ENCODE data around the gene DPYSL4.

The DPYSL4 gene

DNA sequence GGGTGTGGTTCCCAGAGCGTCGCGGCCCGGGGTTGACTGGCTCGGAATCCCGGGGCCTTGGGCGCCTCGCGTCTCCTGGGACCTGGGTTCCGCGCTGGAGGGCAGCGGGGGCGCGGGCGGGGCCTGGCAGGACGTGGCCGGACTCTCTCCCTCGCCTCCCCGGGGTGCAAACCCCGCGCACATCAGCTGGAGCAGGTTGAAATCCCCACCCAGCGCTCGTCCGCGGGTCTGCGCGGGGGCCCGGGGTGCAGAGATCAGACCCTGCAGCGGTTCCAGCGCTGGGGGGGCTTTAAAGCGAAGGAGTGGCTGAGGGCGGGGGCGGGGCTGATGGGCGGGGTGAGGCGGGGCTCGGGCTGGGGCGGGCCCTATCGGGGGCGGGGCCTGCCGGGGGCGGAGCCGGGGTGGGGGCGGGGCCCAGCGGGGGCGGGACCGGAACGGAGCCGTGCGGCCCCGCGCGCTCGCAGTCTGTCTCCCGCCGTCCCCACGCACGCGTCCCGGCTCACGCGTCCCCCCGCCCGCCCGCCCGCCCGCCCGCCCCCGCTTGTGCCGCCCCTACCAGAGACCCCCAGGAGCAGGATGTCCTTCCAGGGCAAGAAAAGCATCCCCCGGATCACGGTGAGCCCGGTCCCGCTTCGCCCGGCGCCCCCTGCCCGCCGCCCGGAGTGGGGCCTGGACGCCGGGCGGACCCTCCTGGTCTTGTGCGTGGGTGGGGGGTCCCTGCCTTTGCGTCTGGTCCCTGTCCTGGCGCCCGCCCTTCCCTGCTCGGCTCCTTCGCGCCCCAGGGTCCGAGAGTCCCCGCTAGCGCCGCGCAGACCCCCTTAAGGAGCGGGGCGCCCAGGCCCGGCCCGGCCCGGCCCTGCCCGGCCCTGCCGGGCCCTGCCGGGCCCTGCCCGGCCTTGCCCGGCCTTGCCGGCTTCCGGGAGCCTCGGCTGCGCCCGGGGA is at the start of gene DPYSL4:
Gene DPYSL4 (plus strand): TSS at position 461 of the 942 bp plus-strand sequence. CDS start 116 bp downstream, at position 577.
- DNase-seq: peak; percentile 58

DNA sequence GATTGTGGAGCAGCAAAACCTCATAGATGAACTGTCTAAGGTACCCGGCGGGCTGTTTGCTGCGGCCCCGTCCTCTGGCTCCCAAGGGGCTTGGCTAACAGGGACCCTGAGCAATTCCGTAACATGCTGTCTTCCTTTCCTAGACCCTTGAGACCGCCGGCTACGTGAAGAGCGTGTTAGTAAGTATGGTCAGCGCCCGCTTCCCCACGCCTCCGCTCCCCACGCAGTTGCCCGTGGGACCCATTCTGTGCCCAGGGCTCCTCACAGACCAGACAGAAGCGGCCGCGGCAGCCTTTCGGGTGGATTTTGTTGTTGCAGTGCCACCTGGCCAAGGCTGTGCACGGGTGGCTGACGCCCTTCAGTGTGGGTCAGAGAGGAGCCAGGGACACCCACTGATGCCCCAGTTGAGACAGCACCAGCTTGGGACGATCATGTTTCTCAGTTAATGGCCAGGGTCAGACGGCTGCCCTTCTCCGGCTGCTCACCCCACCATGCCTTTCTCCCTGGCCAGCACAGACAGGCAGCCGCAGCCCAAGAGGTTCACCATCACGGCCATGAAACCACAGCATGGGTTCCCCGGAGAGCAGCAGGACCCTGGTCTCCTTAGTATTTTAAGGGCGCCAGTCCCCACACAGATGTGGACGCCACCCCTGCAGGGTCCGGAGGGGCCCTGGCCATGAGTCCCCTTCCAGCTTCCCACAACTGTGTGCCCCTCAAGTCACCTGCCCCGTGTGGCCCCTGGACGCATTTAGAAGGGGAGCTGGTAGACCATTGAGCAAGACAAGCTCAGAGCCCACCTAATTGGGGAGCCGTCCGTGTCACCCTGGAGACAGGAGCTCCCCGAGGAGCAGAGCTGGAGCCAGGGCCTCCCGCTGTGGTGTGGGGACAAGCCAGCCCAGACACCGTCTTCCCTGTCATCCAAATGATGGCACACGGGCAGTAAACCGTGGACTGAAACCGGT is 49.4 kb upstream of the DPYSL4 start:
- no peak for DNase-seq

DNA sequence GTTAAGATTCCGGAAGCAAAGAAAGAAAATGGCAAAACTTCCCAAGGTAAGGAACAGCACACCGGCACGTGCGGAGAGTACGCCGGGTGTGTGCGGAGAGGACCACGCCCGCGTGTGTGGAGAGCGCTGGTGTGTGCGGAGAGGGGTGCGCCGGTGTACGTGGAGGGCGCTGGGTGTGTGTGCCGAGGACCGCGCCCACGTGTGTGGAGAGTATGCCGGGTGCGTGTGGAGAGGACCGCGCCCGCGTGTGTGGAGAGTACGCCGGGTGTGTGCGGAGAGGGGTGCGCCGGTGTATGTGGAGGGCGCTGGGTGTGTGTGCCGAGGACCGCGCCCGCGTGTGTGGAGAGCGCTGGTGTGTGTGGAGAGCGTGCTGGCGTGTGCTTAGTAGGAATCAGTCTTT is 48.6 kb upstream of the DPYSL4 start:
- no peak for DNase-seq

DNA sequence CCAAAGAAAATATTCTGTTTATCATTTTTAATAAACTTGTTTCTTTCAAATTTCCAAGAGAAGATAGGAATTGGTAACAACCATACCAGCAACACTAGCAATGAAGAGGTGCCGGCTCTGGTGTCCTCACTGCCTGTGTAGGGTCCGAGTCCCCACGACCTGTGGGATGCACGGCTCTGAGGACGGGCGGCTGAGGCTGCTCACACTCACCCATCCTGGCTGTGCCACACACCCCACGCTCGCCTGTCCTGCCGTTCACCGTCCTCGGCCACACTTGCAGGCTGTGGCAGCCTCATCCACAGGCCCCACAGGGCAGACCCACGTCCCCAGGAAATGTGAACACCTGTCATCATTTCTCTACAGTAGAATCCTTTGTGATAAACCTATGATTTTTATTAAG is 48.2 kb upstream of the DPYSL4 start:
- DNase-seq: no peak

DNA sequence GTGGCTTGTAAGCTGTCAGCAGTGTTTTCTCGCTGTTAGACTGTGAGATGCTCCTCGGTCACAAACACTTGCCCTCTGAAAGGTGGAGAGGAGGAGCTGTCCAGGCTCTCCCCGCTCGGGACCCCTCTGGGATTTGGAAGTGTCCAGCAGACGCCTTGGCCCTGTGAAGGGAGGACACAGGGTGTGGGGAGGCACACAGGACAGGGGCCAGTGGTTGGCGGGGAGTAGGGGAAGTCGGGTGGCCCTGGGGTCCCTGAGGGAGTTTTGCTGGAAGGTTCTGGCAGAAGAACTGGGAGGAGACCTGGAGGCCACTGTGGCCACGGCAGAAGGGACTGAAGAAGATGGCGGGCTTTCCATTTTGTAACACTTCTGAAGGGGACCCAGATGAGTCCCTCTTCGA is 47.2 kb upstream of the DPYSL4 start:
- no peak for DNase-seq

DNA sequence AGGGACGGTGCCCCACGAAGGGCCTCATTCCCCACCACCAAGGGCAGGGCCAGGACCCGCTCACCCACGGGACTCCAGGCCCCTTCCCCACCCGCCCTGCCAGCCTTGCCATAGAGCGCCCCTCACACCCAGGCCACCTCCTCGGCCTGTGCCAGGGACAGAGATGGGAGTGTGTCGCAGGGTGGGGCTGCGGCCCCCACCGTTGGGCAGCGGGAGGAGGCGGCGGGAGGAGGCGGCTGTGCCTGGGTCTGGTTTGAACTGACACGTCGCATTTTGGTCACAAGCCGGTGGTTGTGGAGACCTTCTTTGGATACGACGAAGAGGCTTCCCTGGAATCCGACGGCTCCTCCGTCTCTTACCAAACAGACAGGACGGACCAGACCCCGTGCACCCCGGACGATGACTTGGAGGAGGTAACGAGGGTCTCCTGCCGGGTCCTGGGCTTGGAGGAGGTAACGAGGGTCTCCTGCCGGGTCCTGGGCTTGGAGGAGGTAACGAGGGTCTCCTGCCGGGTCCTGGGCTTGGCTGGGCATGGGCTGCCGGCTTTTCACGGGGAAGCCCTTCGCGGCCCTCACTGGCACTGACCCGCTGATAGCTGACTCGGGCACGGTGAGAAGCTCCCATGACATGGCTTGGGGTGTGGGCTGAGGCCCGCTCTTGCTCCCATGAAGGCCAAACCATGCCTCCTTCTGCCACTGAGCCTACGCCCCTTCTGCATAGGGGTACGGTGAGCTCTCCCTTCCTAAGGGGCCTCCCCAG is 46.4 kb upstream of the DPYSL4 start:
- no peak for DNase-seq

DNA sequence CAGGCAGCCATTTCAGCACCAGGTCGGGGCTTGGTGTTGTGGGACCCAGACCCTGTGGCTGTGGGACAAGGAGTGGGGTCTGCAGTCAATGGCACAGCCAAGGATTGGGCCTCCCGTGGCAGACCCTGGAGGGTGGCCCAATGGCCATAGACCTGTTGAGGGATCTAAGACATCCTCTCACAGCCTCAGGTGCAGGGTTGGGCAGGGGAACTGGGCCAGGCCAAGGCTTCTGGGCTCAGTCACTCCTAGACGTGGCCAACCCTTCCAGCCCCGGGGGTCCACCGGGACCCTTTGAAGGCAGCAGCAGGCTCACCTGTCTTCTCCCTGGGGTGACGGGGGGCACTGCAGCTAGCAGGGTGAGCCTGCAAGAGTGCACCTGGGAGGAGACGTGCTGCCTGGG is 45.7 kb upstream of the DPYSL4 start:
- DNase-seq: no peak

DNA sequence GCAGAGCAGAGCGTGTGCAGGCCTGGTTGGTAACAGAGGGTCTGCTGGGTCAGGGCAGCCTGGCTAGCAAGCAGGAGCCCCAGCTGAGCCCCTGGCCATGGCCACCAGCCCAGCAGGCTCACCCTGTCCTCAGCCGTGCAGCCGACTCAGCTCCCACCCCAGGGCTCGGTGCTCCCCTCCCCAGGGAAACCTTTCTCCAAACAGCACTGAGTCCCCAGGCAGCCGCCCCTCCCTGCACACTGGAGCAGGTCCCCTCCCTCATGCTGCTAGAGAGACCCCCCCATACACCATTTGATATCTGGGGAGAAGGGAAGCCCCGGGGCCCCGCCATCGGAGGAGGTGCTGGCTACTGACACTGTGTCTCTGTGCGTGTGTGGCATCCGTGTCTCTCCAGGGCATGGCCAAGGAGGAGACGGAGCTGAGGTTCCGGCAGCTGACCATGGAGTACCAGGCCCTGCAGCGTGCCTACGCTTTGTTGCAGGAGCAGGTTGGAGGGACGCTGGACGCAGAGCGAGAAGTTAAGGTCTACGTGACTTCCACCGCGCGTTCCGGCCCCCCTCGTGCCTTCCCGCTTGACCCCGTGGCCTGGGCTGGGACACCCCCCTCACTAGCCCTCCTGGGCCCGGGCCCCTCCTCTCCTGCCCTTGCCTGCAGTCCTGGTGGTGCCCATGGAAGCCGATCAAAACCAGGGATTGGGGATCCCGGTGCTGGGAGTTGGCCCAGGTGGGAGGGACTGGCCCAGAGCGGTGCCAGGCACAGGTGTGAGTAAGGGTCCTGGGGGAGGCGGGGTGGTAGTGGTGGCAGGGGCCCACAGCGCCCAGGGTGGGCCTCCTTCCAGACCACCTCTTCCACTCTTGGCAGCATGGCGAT is 45.0 kb upstream of the DPYSL4 start:
- DNase-seq: no peak

DNA sequence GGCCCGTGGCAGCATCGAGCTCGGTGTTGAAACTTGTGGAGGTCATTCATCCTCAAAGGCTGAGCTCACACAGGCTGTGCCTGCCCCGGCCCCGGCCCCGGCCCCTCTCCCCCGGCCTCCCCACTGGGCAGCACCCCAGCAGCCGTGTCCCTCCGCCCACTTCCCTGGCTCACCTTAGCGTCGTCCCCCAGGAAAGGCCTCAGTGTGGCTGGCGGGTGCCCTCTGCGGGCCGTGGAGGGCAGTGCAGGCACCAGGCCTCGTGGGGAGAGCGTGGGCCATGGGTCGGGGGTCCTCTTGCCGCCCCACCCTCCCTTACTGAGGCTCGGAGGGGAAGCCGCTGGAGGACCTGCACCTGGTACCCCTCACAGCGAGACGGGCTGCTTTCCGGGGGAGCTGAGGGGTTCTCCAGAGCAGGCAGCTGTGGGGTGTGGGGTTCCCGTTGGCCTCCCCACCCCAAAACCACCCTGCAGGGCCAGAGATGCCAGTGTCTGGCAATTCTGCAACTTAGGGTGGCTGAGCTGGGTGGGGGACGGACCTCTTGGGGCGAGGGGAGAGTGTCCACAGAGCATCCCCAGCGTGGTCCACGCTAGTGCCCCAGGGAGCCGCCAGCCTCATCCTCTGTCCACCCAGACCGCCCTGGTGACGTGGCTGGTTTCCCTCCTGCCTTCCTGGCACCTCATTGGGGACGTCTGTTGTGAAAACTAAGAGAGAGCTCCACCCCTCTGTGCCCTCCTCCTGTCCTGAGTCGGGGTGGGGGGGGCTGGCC is 44.2 kb upstream of the DPYSL4 start:
- DNase-seq: peak; percentile 58

DNA sequence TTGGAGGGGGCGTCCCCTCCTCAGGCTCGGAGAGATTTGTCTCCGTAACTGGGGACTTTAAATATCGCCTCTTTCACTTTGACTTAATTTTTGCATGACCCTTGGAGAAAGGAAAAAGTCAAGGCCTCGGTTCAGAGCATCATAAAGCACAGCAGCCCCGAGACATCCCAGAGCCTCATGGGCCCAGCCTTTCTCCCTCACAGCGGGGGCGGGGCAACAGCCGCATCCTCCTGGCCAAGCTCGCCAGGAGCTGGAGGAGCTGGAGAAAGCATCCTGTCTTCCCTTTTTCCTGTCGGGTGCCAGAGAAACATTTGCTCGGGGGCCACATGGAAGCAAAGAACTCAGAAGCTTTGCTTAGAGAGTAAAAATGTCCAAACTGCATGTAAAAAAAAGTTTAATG is 43.6 kb upstream of the DPYSL4 start:
- DNase-seq: no peak

DNA sequence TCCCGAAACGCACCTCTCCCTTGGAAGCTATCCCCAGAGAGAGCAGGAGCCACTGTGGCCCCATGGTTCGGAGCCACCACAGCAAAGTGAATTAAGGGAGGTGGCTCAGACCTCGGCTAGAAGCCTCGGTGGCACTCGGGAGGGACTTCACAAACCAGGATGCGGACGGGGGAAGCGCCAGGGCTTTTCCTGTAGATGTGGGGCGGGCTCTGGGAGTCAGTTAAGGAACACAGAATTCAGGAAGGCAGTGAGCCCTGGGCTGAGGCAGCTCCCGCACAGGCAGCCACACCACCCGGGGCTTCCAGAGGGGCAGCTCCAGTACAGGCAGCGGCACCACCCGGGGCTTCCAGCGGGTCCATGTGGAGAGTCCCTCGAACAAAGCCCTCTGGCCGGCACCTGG is 42.7 kb upstream of the DPYSL4 start:
- DNase-seq: no peak

DNA sequence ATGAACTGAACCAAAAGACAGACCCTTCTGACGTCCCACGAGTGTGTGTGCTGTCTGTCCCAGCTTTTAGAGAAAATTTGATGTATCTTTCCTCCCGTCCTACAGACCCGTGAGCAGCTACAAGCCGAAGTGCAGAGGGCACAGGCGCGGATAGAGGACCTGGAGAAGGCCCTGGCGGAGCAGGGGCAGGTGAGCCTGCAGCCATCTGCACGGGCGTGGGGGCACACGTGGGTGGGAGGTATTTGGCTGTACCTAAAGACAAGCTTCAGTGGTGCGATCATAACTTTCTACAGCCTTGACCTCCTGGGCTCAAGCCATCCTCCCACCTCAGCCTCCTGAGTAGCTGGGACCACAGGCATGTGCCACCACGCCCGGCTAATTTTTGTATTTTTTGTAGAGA is 41.7 kb upstream of the DPYSL4 start:
- no peak for DNase-seq

DNA sequence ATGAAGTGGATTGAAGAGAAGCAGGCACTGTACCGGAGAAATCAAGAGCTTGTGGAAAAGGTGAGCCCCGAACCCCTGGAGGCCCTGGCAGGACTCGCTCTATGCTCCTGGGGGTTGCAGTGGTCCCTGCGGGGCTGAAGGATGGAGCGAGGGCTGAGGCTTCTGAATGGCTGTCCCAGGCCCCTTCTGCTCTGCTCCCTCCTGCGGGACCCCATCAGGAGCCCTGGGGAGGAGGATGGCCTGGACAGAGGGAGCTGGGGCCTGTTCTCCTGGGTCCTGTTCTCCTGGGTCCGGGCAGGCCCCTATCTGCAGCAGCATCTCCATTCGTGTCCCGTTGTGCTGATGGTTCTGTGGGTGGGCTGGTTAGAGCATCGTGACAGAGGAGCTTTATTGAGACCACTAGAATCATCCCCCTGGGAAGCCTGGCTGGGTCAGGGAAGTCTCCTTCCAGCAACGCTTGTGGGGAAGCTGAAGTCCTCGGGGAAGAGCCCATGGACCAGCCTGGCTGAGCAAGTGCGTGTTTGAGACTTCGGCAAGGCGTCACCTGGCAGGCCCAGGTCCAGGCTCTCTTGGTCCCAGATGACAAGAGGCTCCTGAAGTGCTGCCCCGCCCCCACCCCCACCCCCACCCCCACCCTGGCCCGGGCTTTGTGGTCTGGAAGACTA is 41.1 kb upstream of the DPYSL4 start:
- DNase-seq: no peak

DNA sequence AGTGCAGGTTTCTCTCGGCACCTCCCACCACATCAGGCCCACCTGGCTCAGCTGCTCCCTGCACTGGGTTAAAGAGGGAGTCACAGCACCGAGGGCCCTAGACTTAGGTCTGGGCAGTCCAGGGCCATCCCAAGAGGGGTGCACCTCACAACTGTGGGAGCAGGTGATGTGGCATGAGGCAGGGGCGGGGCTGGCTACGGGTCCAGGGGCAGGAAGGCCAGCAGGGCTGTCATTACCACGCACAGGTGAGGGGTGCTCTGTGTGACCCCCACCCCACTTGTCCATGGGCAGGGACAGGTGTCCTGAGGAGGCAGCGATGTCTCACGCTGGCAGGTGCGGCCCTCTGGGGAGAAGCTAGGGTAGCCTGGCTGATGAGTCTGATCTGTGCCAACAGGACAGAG is 40.5 kb upstream of the DPYSL4 start:
- no peak for DNase-seq

DNA sequence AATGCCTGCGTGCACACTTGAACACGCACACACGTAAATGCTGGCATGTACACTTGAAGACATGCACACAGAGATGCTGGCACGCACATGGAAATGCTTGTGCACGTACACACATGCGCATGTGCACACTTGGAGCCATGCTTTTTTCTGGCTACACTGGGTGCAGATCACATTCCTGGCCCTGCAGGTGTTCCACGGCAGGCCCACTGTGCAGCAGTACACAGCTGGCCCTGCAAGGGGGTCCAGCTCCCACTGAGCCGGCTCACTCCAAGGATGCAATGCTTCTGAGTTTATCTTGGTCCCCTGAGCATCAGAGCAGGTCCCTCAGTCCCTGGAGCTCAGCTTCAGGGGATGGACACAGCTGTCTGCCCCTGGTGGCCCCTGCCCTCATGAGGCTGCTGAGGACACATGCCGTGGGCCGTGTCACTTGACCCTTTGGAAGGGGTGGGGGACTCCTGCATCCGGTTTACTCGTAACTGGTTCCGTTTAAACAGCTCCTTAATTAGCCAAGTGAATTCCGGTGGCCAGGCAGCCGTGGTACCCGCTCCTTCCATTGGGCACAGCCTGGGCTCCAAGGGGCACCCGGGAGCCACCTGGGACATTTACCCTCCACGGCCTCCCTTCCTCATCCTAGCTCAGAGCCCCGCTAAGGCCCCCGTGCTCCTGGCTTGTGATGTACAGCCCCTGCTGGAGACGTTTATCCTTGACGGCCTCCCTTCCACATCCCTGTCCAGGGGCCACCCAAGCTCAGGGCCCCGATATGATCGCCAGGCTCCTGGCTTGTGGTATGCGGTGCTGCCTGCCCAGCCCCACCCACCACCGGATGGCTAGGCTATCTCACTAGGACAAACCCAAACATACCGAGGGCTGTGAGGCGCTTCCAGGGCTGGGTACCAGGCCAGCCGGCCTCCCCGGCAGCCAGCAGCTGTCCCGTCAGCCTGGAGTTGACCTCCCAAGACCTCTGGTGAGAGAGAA is 39.5 kb upstream of the DPYSL4 start:
- DNase-seq: no peak

DNA sequence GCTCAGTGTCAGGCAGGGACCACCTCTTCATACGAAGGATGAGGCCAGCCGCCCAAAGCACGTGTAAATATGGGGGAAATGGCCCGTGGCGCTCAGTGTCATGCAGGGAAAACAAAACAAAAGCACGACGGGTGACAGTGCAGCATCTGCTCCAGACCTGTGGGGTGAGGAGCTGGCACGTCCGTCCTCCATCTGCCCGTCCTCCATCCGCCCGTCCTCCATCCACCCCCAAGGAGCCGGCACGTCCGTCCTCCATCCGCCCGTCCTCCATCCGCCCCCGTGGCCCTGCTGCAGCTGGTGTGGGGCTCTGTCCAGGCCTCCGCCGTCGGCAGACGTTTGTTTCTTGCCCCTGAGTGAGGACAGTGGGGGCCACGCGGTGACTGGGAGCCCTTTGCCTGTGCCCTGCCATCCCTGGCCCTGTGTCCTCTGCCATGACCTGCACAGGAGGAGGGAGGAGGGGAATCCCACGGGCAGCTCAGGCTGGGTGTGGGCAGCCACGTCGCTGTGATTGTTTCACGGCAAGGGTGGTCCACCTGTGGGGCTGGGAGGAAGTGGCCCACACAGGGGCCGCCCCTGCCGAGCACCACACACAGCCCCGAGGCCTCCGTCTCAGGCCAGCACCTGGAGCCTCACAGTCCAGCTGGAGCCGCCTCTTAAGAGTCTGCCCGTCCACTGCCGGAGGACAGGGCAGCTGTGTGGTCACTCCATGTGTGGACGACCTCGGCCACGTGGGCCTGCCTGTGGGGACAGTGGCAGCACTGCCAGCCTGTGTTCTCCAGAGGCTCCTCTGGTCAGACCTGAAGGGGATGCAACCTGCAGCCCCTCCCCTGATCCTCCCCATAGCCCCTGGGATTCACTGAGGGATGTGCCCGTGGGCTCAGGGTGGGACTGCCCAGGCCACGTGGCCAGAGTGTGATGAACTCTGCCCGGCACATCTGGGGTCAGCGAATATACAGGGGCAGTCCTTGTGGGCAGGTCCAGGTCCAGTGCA is 38.2 kb upstream of the DPYSL4 start:
- no peak for DNase-seq

DNA sequence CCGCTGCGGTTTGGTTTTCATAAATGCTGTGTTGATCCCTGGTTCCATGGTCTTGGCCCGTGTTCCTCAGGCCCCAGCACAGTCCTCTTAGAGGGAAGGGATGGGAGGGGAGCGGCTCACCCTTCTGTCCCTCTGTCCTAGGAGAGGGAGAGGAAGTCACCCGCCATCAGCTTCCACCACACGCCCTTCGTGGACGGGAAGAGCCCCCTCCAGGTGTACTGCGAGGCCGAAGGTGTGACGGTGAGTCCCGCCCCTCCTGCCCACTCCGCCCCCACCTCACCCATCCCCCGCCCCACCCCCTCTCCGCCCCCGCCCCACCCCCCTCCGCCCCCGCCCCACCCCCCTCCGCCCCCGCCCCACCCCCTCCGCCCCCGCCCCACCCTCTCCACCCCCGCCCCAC is 37.5 kb upstream of the DPYSL4 start:
- no peak for DNase-seq

DNA sequence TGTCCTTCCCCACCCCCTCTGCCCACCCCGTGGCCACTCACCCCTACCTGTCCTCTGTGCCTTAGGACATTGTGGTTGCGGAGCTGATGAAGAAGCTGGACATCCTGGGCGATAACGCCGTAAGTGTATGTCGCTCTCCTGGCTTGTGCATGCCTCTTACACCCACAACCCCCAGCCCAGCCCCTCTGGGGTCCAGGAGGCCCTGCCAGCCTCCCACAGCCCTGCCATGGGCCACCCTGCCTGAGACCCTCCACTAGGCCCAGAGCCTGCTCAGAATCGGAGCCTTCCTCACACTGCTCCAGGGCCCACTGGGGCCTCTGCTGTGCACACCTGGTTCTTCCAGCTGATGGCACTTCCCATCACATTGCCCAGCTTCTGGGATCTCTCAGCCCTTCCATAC is 36.8 kb upstream of the DPYSL4 start:
- no peak for DNase-seq
